Medulla oblongata (tissue), 1 donor: ENCODE results near the gene TCOF1.

Experiments used
- DNase-seq: peaks from one replicate; pipeline ENCODE4 v3.0.0-alpha.2; 2015; ENCODE audit errors: extremely low spot score

The TCOF1 gene

DNA sequence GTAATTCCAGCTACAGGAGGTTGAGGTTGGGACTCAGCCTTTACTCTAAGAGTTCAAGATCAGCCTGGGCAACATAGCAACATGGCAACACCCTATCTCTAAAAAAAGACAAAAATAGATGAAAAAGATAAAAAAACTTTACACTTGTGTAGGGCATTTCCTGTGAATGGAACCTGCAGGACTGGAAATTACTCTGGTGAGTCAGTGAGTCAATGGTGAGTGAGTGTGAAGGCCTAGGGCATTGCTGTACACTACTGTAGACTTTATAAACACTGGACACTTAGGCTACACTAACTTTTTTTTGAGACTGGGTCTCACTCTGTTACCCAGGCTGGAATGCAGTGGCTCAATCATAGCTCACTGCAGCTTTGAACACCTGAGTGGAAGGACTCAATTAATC, 35.3 kb upstream of the TCOF1 start:
- no peak for DNase-seq

DNA sequence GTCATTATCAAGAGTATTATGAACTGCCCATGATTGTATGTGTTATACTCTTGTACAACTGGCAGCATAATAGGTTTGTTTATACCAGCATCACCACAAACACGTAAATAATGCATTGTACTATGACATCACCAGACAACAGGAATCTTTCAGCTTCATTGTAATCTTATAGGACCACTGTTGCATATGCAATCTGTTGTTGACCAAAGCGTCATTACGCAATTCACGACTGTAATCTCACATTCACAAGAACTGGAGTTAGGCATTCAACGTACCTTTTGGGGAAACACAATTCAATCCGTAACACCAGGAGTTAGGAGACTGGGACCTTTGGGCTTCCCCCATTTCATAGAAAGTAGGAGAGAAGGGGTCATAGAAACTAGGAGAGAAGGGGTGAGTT, 34.4 kb upstream of the TCOF1 start:
- no peak for DNase-seq

DNA sequence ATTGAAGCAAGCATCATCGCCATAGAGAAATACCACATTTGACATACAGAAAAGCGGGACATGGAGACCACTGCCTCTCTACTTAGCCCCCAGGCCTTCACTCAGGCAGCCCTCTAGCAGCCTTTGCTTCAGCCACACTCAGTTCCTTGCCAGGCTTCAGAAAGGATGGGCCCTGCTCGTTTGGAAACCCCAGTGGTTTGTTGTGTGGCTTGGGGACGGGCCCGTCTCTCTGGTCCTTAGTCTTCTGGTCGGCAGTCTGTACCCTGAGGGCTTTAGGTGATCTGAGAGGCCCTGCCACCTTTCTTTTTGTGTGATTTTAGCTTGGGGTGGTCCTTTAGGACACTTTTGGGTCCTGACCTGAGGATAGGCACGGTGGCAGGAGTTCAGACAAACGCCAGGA, 33.7 kb upstream of the TCOF1 start:
- DNase-seq: no peak

DNA sequence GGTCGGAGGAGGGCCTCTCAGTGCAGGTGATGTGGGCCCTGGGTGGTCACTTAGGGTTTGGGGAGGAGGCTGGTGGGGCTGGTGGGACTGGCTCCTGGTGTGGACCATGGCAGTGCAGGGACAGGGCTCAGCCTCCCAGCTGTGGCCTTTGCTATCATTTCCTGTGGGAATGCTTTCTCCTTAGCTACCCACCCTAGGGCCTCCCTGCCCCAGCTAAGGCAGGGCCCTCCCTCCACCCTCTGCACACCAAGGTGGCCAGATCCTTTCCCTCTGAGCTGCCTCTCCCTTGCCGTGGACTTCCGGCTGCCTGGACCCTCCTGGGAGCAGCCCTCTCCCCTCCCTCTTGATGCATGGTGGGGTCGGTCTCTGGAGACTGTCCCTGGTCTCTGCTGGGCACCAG, 32.1 kb upstream of the TCOF1 start:
- DNase-seq: no peak

DNA sequence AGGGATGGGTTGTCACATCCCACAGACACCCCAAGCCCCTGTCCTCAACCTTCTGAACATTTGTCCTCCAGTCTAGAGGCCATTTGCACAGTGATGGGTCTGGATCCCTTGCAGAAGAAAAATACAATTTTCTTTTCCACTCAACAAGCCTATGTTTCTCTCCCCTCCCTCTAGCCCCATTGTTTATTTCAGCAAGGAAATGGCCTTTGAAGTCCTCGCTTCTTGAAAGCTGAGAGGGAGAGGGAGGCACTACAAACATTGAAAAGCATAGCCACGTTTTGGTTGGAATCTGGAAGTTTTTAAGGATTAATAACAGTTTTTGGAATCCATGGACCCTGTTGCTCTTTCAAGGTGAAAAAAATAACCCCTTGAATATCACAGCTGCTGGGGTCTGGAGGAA, 30.8 kb upstream of the TCOF1 start:
- DNase-seq: no peak

DNA sequence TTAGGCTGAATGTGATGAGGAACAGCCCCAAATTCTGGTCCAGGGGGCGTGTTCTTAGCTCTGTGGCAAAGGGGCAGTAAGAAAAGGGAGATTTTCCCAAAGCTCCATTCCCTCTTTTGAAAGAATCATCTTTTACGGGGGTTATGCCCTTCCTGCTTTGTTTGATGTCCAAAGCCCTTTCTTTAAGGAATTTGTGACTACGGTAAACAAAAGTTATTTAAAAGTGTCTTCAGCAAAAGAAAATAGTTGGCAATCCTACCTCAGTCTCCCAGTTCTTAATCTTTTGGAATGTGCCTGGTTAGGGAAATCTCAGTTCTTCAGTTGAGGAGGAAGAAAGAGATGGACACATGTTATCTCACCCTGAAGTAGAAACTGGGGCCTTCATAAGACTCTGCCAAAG, 30.4 kb upstream of the TCOF1 start:
- no peak for DNase-seq

DNA sequence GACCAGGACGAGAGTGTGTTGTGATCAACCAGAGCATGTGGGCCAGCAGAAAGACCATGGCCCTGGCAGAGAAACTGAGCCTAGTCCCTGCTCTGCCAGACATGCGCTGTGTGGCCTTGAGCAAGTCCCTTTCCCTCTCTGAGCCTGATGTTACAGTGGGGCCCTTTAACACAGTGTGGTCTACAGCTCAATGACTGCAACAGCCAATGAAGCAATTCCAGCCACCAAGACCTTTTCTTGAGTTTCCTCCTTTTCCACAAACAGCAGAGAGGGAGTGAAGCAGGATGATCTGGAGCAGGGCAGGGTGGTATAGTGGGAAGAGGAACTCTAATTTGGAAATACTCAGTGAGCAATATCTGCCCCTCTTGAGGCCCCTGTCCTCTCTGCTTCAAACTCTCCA, 29.0 kb upstream of the TCOF1 start:
- DNase-seq: no peak

DNA sequence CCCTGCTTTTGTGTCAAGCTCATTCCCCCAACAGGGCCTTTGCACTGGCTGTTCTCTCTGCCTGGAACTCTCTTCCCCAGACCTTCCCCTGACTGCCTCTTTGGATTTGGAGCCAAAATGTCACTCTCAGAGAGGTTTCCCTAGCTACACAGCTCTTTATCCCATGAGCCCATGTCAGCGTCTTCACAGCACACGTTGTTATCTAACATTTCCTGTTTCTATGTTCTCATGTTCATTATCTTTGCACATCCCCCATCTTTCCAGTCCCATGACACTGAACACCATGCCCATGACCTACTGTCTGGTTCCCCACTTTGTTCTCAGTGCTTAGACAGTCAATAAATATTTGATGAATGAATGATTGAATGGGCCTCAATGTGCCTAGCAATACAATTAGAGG, 28.5 kb upstream of the TCOF1 start:
- DNase-seq: no peak

DNA sequence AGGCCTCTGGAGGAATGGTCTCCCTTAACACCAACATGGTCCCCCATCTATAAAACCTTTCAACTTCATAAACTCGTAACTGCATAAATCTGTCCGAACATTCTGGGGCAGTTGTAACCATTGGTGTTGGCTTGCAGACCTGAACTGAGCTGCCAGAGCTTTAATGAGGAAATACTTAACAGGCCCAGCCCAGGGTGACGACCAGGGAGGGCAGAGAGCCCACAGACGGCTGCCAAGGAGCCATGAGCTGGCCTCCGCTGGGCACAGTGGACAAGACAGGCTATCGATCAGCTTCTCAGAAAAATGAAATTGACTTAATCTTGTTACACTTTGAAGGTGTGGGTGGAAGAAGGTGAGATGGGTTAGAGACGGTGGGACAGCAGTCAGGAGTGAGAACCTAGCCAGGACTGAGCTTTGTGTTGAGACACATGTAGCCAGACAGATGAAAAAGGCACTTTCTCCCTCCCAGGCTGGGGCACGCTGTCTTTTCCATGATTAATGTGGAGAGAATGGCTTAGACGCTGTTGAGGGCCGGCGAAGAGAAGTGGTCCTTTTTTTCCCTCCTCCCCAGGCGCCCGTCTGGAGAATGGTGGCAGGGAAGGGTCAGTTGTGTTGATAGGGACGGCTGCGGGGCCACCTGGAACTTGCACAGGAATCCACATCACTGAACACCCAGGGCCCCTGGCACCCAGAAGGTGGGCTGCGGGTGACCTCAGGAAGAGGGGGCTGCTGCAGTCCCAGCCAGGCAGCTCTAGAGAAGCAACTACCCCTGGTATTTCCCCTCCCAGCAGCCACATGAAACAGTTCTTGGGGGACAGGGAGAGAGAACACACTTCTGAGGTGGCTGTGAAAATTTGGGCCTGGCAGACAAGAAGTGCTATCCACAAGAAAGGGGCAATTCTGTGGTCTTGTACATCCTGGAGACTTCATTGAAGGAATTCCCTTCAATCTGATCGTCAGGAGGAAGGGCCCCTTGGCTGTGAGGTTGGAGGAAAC, 27.3 kb upstream of the TCOF1 start:
- peak; percentile 46 for DNase-seq

DNA sequence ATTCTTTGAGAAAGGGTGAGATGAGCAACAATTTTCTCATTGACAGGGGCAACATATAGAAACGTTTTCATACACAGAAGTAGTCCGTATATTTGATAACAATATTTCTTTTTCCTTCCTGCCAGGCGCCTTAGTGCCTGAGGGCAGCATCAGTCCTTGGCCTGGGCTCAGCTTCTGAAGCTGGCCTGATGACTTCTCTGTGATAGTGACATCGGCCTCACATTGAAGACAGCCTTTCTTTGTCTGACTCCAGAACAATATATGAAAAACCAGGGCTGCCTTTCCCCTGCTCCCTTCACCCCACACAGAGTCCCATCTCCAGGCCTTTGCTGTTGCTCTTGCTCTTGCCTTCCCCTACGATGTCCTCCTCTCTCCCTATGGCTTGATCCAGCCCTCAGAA, 24.1 kb upstream of the TCOF1 start:
- DNase-seq: peak; percentile 82

DNA sequence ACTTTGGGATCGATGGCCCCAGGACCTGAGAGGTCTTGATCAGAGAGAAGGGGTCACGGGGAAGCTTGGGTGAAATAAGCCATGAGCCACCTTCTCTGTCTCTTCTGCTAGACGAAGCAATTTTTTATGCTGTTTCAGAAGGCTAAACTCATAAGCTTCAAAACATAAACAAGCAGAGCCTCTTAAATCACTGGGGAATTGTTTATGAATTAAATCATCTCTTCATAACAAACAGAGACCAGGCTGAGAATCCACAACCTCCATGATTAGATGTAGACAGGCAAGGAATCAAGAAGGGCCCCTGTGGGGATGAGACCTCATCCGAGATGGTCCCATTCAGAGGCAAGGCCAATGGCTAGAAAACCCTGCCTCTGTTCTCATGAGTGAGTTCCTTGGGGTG, 21.7 kb upstream of the TCOF1 start:
- no peak for DNase-seq

DNA sequence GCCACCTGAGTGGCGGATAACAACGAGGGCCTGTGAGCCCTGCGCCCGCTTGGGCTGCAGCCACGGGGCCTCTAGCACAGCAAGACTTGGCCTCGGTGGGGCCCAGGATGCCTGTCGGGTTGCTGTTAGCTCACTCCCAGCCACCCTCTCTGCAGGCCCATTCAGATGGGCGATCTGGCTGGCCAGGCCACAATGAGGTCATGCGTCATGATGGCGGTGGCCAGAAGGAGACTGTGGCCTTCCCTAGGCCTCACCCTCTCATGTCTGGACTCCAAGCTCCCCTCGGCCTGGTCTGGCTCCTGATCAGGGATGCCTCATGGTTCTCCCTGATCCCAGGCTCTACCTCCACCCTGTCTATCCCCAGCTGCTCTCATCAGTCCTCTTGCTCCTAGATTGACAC, 19.0 kb upstream of the TCOF1 start:
- DNase-seq: peak; percentile 28

DNA sequence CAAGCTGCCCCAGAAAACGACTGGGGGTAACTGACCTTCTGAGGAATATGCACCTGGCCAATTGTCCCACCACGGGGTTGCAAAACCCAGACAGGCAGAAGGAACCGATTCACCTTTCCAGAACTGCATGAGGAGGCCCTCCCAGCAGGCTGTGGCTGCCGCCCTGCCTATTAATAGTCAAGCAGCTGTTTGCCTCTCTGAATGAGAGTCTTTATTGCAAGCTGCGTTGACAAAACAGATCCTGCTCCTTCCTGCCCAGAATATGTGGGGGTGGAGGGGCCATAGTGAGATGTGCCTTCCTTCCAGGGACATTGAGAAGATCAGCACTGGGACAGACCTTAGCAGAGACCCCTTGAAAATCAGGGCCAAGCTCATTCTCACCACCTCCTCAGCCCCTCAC, 18.3 kb upstream of the TCOF1 start:
- DNase-seq: peak; percentile 78

DNA sequence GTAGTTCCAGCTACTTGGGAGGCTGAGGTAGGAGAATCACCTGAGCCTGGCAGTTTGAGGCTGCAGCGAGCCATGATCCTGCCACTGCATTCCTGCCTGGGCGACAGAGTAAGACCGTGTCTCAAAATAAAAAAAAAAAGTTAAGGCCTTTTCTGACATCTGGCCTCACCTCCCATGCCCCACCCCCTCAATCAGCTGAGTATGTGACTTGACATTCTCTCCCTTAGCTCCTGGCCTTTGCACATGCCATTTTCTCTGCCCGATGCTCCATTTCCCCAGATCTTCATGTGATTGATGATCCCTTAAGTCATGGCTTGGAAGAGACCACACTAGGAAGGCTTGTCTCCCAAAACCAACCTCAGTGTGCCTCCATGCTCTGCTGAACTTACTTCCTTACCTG, 17.7 kb upstream of the TCOF1 start:
- DNase-seq: no peak

DNA sequence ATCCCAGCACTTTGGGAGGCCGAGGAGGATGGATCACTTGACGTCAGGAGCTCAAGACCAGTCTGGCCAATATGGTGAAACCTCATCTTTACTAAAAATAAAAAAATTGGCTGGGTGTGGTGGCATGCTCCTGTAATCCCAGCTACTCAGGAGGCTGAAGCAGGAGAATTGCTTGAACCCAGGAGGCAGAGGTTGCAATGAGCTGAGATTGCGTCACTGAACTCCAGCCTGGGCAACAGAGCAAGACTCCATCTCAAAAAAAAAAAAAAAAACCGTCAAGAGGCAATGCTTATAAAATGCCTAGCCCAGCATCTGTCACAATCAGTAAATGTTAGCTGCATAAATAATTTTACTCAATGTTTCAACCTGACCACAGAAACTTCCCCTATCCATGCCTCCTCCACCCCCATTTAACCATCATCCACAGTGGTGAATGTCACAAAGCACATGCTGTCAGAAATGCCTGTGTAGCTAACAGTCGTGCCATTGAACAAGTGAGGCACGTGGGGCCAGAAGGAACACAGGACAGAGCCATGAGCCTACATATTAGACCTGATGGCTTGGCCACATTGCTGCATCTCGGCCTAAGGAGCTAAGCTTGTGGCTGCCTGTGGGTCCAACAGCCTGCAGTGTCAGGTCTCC, 16.8 kb upstream of the TCOF1 start:
- DNase-seq: peak; percentile 34

DNA sequence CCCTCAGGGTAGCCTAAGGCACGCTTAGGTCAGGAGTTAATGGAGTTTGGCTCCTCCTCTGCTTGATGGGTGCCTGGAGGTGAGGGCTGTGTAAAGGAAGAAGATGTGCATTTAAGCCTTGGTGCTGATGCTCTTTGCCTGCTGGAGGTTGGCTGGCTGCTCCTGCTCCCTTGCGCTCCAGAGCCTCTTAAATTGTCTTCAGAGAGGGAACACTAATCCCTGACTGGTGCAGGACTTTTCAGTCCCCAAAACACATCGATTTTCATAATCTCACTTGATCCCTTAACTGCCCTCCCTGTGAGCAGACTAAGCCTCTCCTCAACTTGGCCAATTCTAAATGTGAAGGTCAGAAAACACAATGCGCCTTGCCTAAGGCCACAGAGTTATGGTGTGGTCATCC, 16.2 kb upstream of the TCOF1 start:
- DNase-seq: no peak

DNA sequence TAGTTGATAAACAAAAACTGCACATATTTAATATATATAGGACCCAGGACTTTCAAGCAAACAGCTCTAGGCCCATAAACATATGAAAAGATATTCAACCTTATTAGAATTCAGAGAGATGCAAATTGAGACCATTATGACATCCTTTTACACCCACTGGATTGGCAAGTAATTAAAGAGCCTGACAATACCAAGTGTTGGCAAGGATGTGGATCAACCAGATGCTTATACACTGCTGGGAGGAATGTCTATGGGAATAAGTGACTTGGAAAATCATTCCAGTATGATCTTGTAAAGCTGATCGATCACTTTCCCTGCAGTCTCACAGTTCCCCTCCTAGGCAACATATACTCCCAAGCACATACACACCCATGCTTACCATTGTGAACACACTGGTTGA, 15.5 kb upstream of the TCOF1 start:
- no peak for DNase-seq

DNA sequence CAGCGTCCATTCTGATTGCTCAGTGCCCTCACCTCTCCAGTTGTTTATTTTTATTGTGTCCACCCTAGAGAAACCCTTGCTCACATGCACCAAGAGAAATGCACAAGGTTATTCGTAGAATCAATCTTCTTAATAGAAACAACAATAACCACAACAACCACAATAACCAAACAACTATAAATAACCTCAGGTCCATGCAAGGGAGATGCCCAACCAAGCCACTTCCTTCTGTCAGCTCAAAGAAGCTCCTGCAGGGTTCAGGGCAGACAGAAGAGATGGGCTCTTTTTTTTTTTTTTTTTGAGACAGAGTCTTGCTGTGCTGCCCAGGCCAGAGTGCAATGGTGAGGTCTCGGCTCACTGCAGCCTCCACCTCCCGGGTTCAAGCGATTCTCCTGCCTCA, 14.9 kb upstream of the TCOF1 start:
- DNase-seq: no peak

DNA sequence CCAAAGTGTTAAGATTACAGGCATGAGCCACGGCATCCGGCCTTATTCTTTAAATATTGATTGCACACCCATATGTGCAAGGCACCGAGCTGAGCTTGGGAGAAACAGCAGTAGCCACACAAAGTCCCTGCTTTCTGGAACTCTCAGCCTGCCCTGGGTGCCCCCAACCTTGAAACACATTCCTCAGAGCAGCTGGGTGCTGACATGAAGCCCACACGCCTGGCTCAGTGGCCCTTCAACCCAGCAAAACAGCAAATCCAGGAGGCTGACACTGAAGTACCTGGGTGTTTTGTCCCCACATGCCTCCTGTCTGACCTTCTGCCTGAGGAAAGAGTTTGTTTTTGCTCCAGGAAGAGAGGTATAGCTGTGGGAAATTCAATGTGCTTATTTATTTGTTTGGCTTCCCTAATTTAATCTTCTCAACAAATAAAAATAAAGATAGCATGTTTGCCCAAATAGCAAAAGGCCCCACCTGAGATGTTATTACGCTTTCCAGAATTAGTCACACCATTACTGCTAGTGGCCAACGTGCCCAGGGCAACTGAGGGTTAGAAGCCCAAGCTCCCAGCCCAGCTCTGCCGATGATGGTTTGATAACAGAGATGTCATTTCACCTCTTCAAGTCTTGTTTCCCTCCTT, 13.4 kb upstream of the TCOF1 start:
- DNase-seq: no peak

DNA sequence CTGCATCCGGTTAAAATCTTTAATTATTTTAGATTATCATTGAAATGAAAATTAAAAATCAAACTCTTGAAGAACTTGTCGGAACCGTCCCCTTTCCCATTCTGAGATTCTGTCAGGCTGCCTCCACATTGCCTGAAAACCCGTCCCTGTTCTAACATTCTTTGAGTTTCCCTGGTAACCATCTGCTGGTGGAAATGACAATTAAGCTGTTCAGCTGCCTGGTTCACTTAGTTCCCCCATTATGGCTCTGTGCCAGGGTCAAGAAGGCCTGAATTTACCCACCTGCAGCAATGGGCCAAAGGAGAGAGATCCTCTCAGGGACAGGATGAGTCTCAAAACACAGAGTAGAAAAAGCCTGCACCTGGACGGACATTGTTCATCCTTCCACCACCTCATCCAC, 11.8 kb upstream of the TCOF1 start:
- DNase-seq: no peak

DNA sequence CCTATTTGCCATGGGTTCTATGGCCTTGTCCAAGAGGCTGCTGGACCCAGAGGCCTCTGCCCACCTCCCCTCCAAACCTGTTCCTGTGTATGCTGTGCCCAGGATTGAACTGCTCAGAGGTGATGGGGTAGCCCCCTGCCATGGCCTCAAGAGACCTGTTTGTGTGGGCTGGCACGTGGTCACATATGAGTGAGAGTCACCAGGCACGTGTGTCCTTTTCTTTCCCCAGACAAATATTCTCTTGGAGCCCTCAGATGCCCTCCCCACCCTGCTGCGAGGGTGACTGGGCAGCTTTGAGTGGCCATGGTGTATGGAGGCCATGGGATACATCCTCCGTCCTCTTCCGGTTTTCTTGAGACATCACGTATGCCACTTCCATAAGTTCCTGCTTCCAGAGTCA, 10.9 kb upstream of the TCOF1 start:
- no peak for DNase-seq

DNA sequence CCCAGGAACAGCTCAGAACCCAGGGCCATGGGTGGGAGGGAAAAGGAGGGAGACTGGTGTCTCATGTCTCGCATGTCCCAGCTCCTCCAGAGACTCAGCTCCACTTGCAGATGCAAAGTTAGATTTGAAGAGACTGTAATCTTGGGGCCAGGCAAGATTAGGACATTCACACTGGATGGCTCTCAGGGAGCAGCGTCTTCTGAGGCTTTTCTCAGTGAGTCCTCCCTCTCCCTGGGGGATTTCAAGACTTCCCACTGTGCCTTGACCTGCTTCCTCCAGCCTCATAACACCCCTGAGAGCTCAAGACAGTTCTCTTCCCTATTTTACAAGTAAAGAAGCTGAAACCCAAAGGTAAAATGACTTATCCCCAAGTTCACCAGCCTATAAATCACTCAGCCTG, 10.5 kb upstream of the TCOF1 start:
- DNase-seq: no peak

DNA sequence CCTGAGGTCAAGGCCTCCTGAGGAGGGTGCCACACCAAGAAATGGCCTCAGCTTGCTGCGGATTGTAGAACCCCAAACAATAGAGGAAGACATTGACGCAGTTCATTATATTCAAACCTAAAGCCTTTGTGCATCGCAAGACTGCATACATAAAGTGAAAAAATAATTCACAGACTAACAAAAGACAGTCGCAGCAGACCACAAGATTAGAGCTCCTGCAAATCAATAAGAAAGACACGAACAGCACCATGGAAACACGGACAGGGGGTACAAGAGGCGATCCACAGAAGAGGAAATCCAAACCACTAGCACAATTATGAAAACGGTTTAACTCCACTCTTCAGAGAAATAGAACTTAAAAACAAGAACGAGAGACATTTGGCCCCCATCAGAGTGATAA, 10.0 kb upstream of the TCOF1 start:
- no peak for DNase-seq
